ENCODE results near the gene PDIA2. TPM values are rescaled to one million over a fixed set of nuclear protein-coding genes. Genes with fewer than 3 reads are reported as not detected.

The PDIA2 gene
- total and polyA plus RNA-seq, 2 donors (not counting 3 experiments of a cell fraction or from before 2014, with no cell fraction given): 0.63 TPM; not detected in 1

GRCh38 chr16:290681-291405 lies 7.9 kb downstream of the PDIA2 start:
- DNase-seq (ENCODE audit: low read depth, low spot score): no peak
- no peaks in the 10 kb centered on the region for H4K20me1 ChIP-seq (replicated peaks; ENCODE audit: control insufficient read depth, extremely low read depth, insufficient read depth, low read length)
- H3K36me3 ChIP-seq (ENCODE audit: control insufficient read depth in 2 of 2, extremely low read depth in 1 of 2, insufficient read depth in 2 of 2, low read length in 2 of 2): peaks cover 0 to 33% of the 10 kb centered on the region in 2 experiments
- no peak overlapping the region for H3K4me3 ChIP-seq (replicated peaks in 1 of 3; ENCODE audit: insufficient read depth in 1 of 3, low read depth in 1 of 3, low read length in 3 of 3)
- TF ChIP-seq JUN (IDR thresholded peaks at IDR 0.05; ENCODE audit: borderline replicate concordance, insufficient read depth, insufficient read length, low read depth) (no peak), MAX (IDR thresholded peaks at IDR 0.05; ENCODE audit: insufficient read depth, insufficient read length) (no peak), POLR2A (IDR thresholded peaks at IDR 0.05; ENCODE audit: low read depth, low read length) (no peak)
- POLR2A ChIA-PET: no interaction called here
- H3K9ac ChIP-seq (replicated peaks; ENCODE audit: extremely low read depth, insufficient read depth, low read length): no peak overlapping the region
- no peak for FAIRE-seq
- dilution Hi-C loops (cut with MboI; ENCODE audit: extremely low pct_ligation_motif_present, low sequenced_read_pairs) (no loop called here), intact Hi-C loops (cut with micrococcal nuclease) (no loop called here)
- CTCF ChIA-PET: no interaction called here
- no peaks in the 10 kb centered on the region for H3K9me3 ChIP-seq (replicated peaks; ENCODE audit: control insufficient read depth, insufficient read depth, low read length)
- BruUV-seq (replicated peaks): no TSS peak
- no peaks in the 10 kb centered on the region for H3K79me2 ChIP-seq (ENCODE audit: control insufficient read depth, insufficient read depth, low read length)
- no peaks in the 10 kb centered on the region for H3K9me1 ChIP-seq (replicated peaks; ENCODE audit: control insufficient read depth, extremely low read depth, insufficient read depth, low read length)
- no peak overlapping the region for H3K4me2 ChIP-seq (ENCODE audit: insufficient read depth, low read length)
- no peaks in the 10 kb centered on the region for H3K27me3 ChIP-seq (ENCODE audit: control insufficient read depth in 2 of 2, insufficient read depth in 2 of 2, low read length in 2 of 2)
- no peak overlapping the region for H2AFZ ChIP-seq (ENCODE audit: low read depth, low read length)
- no peaks in the 10 kb centered on the region for H3K4me1 ChIP-seq (ENCODE audit: control insufficient read depth, extremely low read depth, insufficient read depth, low read length)
- no peak overlapping the region for H3K27ac ChIP-seq (ENCODE audit: insufficient read depth, low read depth, low read length)

DNA sequence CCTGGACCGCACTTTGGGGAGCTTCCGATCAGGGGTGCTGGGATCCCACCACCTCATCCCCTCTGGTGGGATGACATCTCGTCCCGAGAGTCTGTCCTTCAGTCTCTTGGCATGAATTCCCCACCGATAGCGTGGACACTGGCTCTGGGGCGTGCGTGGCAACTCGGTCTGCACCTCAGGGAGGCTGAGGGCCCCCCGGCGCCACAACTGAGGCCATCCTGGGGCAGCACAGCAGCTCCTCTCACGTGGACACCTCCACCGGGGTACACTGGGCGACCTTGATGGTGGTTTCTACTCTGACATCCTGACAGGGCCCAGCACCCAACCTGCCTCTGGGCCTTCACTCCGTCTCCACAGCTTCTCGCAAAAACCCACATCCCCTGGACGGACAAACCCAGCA lies 8.6 kb downstream of the PDIA2 start:
- Histone ChIP-seq H3K36me3 (ENCODE audit: control insufficient read depth in 2 of 2, extremely low read depth in 1 of 2, insufficient read depth in 2 of 2, low read length in 2 of 2) (peaks cover 0 to 31% of the 10 kb centered on the region in 2 experiments), H2AFZ (ENCODE audit: low read depth, low read length) (no peak overlapping the region), H3K4me3 (replicated peaks in 1 of 3; ENCODE audit: insufficient read depth in 1 of 3, low read depth in 1 of 3, low read length in 3 of 3) (no peak overlapping the region), H3K4me1 (ENCODE audit: control insufficient read depth, extremely low read depth, insufficient read depth, low read length) (no peaks in the 10 kb centered on the region), H3K9me3 (replicated peaks; ENCODE audit: control insufficient read depth, insufficient read depth, low read length) (no peaks in the 10 kb centered on the region), H3K9ac (replicated peaks; ENCODE audit: extremely low read depth, insufficient read depth, low read length) (no peak overlapping the region), H3K27me3 (ENCODE audit: control insufficient read depth in 2 of 2, insufficient read depth in 2 of 2, low read length in 2 of 2) (no peaks in the 10 kb centered on the region), H4K20me1 (replicated peaks; ENCODE audit: control insufficient read depth, extremely low read depth, insufficient read depth, low read length) (no peaks in the 10 kb centered on the region), H3K9me1 (replicated peaks; ENCODE audit: control insufficient read depth, extremely low read depth, insufficient read depth, low read length) (no peaks in the 10 kb centered on the region), H3K27ac (ENCODE audit: insufficient read depth, low read depth, low read length) (no peak overlapping the region), H3K79me2 (ENCODE audit: control insufficient read depth, insufficient read depth, low read length) (no peaks in the 10 kb centered on the region), H3K4me2 (ENCODE audit: insufficient read depth, low read length) (no peak overlapping the region)
- CTCF ChIA-PET: no interaction called here
- dilution Hi-C loops (cut with MboI; ENCODE audit: extremely low pct_ligation_motif_present, low sequenced_read_pairs) (no loop called here), intact Hi-C loops (cut with micrococcal nuclease) (no loop called here)
- BruUV-seq (replicated peaks): no TSS peak
- FAIRE-seq (no peak), DNase-seq (ENCODE audit: low read depth, low spot score) (no peak)
- POLR2A ChIA-PET: no interaction called here
- TF ChIP-seq MAX (IDR thresholded peaks at IDR 0.05; ENCODE audit: insufficient read depth, insufficient read length) (no peak), GATA2 (IDR thresholded peaks at IDR 0.05; ENCODE audit: insufficient read depth, insufficient read length, low read depth, low read length) (no peak), JUN (IDR thresholded peaks at IDR 0.05; ENCODE audit: borderline replicate concordance, insufficient read depth, insufficient read length, low read depth) (no peak), POLR2A (IDR thresholded peaks at IDR 0.05; ENCODE audit: low read depth, low read length) (no peak), FOS (IDR thresholded peaks at IDR 0.05; ENCODE audit: borderline replicate concordance, insufficient read depth, low read length) (no peak), POLR2AphosphoS5 (IDR thresholded peaks at IDR 0.05; ENCODE audit: insufficient read depth, low read depth, low read length) (no peak), EZH2 (IDR thresholded peaks at IDR 0.05; ENCODE audit: borderline replicate concordance, low read depth, low read length, severe bottlenecking) (no peak), CTCF (IDR thresholded peaks at IDR 0.05; ENCODE audit: extremely low read depth in 1 of 2, insufficient read depth in 1 of 2, low read depth in 1 of 2, low read length in 2 of 2) (no peak), MYC (IDR thresholded peaks at IDR 0.05; ENCODE audit: low read depth, low read length) (no peak)
